PC-9 (cell line): ENCODE results near the gene IL17C.

ENCODE experiments used
- EZH2 ChIP-seq: fragments of 200-600 bp; sonication (generic); IDR thresholded peaks from 2 replicates; pipeline ENCODE4 v1.8.0; 2017; ENCODE audit warnings: antibody characterized with exemption, low read depth
- TF ChIP-seq, protein P1 (sequence below): fragments of 200-600 bp; sonication (generic); conservative IDR thresholded peaks from 2 replicates; pipeline ENCODE4 v1.6.1; 2017; ENCODE audit warnings: mixed run types, antibody characterized with exemption, mild to moderate bottlenecking, moderate library complexity

DNA sequence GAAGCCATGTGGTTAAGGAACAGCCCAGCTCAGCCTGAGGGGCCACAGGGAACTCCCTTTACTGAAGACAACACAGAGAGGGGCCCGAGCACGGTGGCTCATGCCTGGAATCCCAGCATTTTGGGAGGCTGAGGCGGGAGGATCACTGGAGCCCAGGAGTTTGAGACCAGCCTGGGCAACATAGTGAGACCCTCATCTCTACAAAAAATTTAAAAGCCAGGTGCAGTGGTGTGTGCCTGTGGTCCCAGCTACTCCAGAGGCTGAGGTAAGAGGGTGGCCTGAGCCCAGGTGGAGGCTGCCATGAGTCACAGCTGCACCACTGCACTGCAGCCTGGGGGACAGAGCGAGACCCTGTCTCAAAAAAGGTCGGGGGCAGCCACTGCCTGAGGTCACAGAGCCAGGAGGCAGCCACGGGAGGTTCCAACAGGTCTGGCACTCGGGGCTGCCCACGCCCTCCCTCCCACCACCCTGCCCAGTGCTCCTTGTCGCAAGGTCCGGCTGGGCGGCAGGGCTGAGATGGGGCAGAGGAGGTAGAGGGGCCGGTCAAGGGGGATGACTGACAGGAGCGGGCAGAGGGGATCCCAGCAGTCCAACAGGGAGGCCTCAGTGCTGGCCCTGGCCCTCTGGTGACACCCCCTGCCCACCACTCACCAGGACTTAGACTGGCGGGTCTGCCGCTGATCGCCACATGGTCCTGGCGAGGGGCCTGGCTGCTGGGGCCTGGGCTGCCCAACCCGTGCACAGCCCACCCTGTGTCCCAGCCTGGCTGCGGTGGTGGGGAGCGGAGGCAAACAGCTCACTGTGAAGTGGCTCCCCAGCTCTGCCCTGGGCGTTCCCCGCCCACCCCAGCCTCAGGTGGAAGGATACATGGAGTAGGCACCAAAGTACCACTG is 9.1 kb downstream of the IL17C start:
- TF ChIP-seq, protein P1, sequence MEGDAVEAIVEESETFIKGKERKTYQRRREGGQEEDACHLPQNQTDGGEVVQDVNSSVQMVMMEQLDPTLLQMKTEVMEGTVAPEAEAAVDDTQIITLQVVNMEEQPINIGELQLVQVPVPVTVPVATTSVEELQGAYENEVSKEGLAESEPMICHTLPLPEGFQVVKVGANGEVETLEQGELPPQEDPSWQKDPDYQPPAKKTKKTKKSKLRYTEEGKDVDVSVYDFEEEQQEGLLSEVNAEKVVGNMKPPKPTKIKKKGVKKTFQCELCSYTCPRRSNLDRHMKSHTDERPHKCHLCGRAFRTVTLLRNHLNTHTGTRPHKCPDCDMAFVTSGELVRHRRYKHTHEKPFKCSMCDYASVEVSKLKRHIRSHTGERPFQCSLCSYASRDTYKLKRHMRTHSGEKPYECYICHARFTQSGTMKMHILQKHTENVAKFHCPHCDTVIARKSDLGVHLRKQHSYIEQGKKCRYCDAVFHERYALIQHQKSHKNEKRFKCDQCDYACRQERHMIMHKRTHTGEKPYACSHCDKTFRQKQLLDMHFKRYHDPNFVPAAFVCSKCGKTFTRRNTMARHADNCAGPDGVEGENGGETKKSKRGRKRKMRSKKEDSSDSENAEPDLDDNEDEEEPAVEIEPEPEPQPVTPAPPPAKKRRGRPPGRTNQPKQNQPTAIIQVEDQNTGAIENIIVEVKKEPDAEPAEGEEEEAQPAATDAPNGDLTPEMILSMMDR = no peak
- TF ChIP-seq EZH2 = no peak
